IPS-18a (cell line): ENCODE data around the gene RHBDL1.

Experiments used
- H3K27ac ChIP-seq: one replicate; pipeline ENCODE4 v1.5.1; 2013; ENCODE audit warnings: low read length
- H3K27me3 ChIP-seq: one replicate; pipeline ENCODE4 v1.6.1; 2013; ENCODE audit warnings: mild to moderate bottlenecking, low read length; ENCODE audit not compliant: control insufficient read depth, insufficient read depth
- H3K36me3 ChIP-seq: one replicate; pipeline ENCODE4 v1.6.1; 2013; ENCODE audit warnings: low read depth, low read length; ENCODE audit not compliant: control insufficient read depth
- H3K4me1 ChIP-seq: one replicate; pipeline ENCODE4 v1.6.1; 2013; ENCODE audit warnings: low read depth, low read length; ENCODE audit not compliant: control insufficient read depth
- H3K4me3 ChIP-seq: one replicate; pipeline ENCODE4 v1.5.1; 2013; ENCODE audit warnings: low read length
- H3K9ac ChIP-seq: one replicate; pipeline ENCODE4 v1.6.1; 2013; ENCODE audit warnings: mild to moderate bottlenecking, low read length, moderate library complexity
- H3K9me3 ChIP-seq: one replicate; pipeline ENCODE4 v1.6.1; 2013; ENCODE audit warnings: low read depth, low read length; ENCODE audit not compliant: control insufficient read depth

Gene RHBDL1

DNA sequence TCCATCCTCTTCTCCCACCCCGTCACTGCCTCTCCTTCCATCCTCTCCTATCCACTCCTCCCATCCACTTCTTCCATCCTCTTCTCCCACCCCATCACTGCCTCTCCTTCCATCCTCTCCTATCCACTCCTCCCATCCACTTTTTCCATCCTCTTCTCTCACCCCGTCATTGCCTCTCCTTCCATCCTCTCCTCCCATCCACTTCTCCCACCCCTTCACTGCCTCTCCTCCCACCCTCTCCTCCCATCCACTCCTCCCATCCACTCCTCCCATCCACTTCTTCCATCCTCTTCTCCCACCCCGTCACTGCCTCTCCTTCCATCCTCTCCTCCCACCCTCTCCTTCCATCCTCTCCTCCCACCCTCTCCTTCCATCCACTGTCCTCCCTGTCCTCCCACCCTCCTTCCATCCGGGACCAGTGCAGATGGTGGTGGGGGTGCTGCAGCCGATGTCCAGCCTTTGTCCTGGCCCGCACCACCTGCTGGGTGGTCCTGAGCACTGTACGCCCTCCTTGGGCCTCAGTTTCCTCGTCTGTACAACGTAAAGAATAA lies 43.6 kb upstream of the RHBDL1 start:
- Histone ChIP-seq H3K27me3 (no peaks in the 10 kb centered on the region), H3K9ac (no peak overlapping the region), H3K27ac (no peak overlapping the region), H3K9me3 (no peaks in the 10 kb centered on the region), H3K36me3 (no peaks in the 10 kb centered on the region), H3K4me3 (no peak overlapping the region), H3K4me1 (peaks cover 11% of the 10 kb centered on the region)

DNA sequence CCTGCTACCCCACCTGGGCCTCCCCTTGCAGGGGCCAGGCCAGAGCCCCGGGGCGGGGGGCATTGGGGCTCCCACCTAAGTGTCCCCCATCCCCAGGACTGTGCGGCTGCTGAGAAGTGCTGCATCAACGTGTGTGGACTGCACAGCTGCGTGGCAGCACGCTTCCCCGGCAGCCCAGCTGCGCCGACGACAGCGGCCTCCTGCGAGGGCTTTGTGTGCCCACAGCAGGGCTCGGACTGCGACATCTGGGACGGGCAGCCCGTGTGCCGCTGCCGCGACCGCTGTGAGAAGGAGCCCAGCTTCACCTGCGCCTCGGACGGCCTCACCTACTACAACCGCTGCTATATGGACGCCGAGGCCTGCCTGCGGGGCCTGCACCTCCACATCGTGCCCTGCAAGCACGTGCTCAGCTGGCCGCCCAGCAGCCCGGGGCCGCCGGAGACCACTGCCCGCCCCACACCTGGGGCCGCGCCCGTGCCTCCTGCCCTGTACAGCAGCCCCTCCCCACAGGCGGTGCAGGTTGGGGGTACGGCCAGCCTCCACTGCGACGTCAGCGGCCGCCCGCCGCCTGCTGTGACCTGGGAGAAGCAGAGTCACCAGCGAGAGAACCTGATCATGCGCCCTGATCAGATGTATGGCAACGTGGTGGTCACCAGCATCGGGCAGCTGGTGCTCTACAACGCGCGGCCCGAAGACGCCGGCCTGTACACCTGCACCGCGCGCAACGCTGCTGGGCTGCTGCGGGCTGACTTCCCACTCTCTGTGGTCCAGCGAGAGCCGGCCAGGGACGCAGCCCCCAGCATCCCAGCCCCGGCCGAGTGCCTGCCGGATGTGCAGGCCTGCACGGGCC lies 42.8 kb upstream of the RHBDL1 start:
- no peaks in the 10 kb centered on the region for H3K36me3 ChIP-seq
- no peak overlapping the region for H3K4me3 ChIP-seq
- peaks cover 12% of the 10 kb centered on the region for H3K4me1 ChIP-seq
- no peaks in the 10 kb centered on the region for H3K9me3 ChIP-seq
- no peak overlapping the region for H3K27ac ChIP-seq
- no peaks in the 10 kb centered on the region for H3K27me3 ChIP-seq
- no peak overlapping the region for H3K9ac ChIP-seq

- Histone ChIP-seq H3K27me3 (no peaks in the 10 kb centered on the region), H3K4me3 (no peak overlapping the region), H3K4me1 (peaks cover 18% of the 10 kb centered on the region), H3K27ac (no peak overlapping the region), H3K9me3 (no peaks in the 10 kb centered on the region), H3K36me3 (no peaks in the 10 kb centered on the region), H3K9ac (no peak overlapping the region)
Measured at GRCh38 chr16:633336-634050, 42.0 kb upstream of the RHBDL1 start.

DNA sequence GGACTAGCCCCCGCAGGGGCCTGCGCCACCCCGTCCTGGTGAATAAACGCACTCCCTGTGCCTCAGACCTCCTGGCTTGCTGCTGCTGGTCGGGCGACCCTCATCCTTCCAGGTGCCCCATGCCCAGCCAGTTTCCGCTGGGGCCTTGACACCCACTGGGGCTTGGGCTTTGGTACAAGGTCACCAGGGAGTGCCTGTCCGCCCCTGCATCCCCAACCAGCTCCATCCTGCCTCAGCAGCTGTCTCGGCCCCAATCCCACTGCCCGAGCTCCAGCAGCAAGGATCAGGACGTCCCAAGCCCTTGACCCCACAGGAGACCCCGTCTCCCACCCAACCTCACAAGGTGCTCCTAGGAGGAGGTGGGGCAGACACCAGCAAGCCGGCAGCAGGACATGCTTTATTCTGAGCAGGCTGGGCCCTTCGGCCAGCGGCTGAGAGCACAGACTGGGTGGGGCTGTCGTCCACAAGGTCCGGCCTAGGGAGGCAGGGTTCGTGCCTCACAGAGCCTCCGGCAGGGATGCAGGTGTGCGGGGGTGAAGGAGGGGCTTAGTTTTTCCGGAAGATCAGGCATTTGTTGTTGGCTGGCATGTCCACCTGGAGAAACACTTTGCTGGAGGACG lies 41.3 kb upstream of the RHBDL1 start:
- H3K9me3 ChIP-seq, result no peaks in the 10 kb centered on the region
- H3K27me3 ChIP-seq, result no peaks in the 10 kb centered on the region
- H3K4me1 ChIP-seq, result peaks cover 18% of the 10 kb centered on the region
- no peak overlapping the region for H3K9ac ChIP-seq
- H3K4me3 ChIP-seq, result no peak overlapping the region
- H3K27ac ChIP-seq, result no peak overlapping the region
- no peaks in the 10 kb centered on the region for H3K36me3 ChIP-seq

GRCh38 chr16:634996-635395 lies 40.5 kb upstream of the RHBDL1 start:
- Histone ChIP-seq H3K36me3 (no peaks in the 10 kb centered on the region), H3K9me3 (no peaks in the 10 kb centered on the region), H3K27ac (no peak overlapping the region), H3K4me1 (peaks cover 12% of the 10 kb centered on the region), H3K4me3 (peak overlapping the region; percentile 95), H3K27me3 (no peaks in the 10 kb centered on the region), H3K9ac (no peak overlapping the region)

- Histone ChIP-seq H3K4me1 (peaks cover 6% of the 10 kb centered on the region), H3K4me3 (peak overlapping the region; percentile 95), H3K27ac (no peak overlapping the region)
Measured at GRCh38 chr16:635573-636205, 39.8 kb upstream of the RHBDL1 start.

GRCh38 chr16:636206-637080 lies 39.0 kb upstream of the RHBDL1 start, which contains the start of gene METTL26:
METTL26 (minus strand) TSS chr16:636305; CDS start chr16:636290, 15 bp downstream.
- peaks cover 9% of the 10 kb centered on the region for H3K4me1 ChIP-seq
- H3K4me3 ChIP-seq, result peak within 1 kb of the TSS; percentile 95
- no peaks in the 10 kb centered on the region for H3K27me3 ChIP-seq
- no peaks in the 10 kb centered on the region for H3K36me3 ChIP-seq
- H3K9ac ChIP-seq, result peak within 1 kb of the TSS; percentile 69
- no peaks in the 10 kb centered on the region for H3K9me3 ChIP-seq
- no peak within 1 kb of the TSS for H3K27ac ChIP-seq

More at GRCh38 chr16:635573-636205, 39.8 kb upstream of the RHBDL1 start:
- H3K27me3 ChIP-seq, result no peaks in the 10 kb centered on the region
- H3K9ac ChIP-seq, result peak overlapping the region; percentile 69
- no peaks in the 10 kb centered on the region for H3K9me3 ChIP-seq
- H3K36me3 ChIP-seq, result no peaks in the 10 kb centered on the region

GRCh38 chr16:637081-638018 lies 38.1 kb upstream of the RHBDL1 start:
- Histone ChIP-seq H3K27ac (no peak overlapping the region), H3K4me1 (peaks cover 9% of the 10 kb centered on the region), H3K4me3 (peak overlapping the region; percentile 95), H3K27me3 (peaks cover 1% of the 10 kb centered on the region), H3K9ac (peak overlapping the region; percentile 58), H3K9me3 (no peaks in the 10 kb centered on the region), H3K36me3 (no peaks in the 10 kb centered on the region)

GRCh38 chr16:638034-638543 lies 37.4 kb upstream of the RHBDL1 start:
- H3K4me3 ChIP-seq, result no peak overlapping the region
- no peak overlapping the region for H3K9ac ChIP-seq
- H3K36me3 ChIP-seq, result no peaks in the 10 kb centered on the region
- H3K9me3 ChIP-seq, result no peaks in the 10 kb centered on the region
- no peak overlapping the region for H3K27ac ChIP-seq
- H3K27me3 ChIP-seq, result peaks cover 9% of the 10 kb centered on the region
- peaks cover 9% of the 10 kb centered on the region for H3K4me1 ChIP-seq
